Astrocyte (in vitro differentiated cells and primary cell): ENCODE results near the gene SHOC2.
"Not testable (repeated sequence)": the region's sequence is repeated elsewhere in the genome, so short reads cannot be mapped to it uniquely, and the experiment has no call there.

Experiments
- CTCF ChIP-seq: IDR thresholded peaks from 2 replicates; pipeline ENCODE4 v1.5.1; 2011; ENCODE audit warnings: low read depth, mild to moderate bottlenecking, inconsistent platforms, low read length, moderate library complexity; ENCODE audit not compliant: insufficient read depth
- EZH2 ChIP-seq: IDR thresholded peaks from 2 replicates; pipeline ENCODE4 v1.6.1; 2012; ENCODE audit warnings: mild to moderate bottlenecking, low read length, inconsistent platforms; ENCODE audit not compliant: insufficient read depth

GRCh38 chr10:110915600-110915999, 3.8 kb upstream of the SHOC2 start:
- TF ChIP-seq EZH2, CTCF: not testable (repeated sequence)
